Cardiac fibroblast (primary cell): ENCODE measurements around the gene SSC4D.
A peak's percentile ranks its signal among the peaks of the same experiment; 100 is the strongest.
"Not testable (repeated sequence)": the region's sequence is repeated elsewhere in the genome, so short reads cannot be mapped to it uniquely, and the experiment has no call there.

Source experiments
- DNase-seq, 2 donors: peaks; one replicate each; pipeline versions ENCODE4 v3.0.0 to v3.0.0-alpha.2; 2010; ENCODE audit warnings: low read depth in 2 of 2
- H3K4me3 ChIP-seq, 2 donors: replicated peaks in 1 of 2; 1 replicate in 1 of 2; 2 replicates in 1 of 2; pipeline ENCODE4 v1.5.1; 2011; ENCODE audit warnings: low read depth in 2 of 2, low read length in 2 of 2, mild to moderate bottlenecking in 2 of 2, moderate library complexity in 1 of 2
- TF ChIP-seq, protein P1 (sequence below): IDR thresholded peaks from one replicate; pipeline ENCODE4 v1.5.1; 2011; ENCODE audit warnings: low read depth, mild to moderate bottlenecking, low read length, inconsistent platforms

Gene SSC4D

DNA sequence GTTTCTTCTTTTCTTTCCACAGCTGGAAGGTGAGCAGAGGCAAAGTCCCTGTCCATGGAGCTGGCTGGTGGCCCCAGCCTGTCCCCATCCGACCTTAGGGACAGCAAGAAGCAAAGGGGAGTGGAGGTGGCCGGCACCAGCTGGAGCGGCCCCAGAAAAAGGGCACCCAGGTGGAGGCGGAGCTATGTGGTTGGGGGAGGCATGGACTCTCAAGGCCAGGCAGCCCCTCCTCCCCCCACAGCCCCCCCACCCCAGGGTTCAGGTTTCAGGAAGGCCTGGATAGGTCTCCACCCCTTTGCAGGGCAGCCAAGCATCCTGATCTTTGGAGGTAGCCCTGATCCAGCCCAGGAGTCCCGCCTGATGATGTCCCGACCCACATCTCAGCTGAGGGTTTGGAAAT lies at the start of gene SSC4D:
SSC4D (minus strand) TSS at position 161 of the 400 bp plus-strand sequence. CDS start 5,258 bp downstream, outside the sequence.
- TF ChIP-seq, protein P1, sequence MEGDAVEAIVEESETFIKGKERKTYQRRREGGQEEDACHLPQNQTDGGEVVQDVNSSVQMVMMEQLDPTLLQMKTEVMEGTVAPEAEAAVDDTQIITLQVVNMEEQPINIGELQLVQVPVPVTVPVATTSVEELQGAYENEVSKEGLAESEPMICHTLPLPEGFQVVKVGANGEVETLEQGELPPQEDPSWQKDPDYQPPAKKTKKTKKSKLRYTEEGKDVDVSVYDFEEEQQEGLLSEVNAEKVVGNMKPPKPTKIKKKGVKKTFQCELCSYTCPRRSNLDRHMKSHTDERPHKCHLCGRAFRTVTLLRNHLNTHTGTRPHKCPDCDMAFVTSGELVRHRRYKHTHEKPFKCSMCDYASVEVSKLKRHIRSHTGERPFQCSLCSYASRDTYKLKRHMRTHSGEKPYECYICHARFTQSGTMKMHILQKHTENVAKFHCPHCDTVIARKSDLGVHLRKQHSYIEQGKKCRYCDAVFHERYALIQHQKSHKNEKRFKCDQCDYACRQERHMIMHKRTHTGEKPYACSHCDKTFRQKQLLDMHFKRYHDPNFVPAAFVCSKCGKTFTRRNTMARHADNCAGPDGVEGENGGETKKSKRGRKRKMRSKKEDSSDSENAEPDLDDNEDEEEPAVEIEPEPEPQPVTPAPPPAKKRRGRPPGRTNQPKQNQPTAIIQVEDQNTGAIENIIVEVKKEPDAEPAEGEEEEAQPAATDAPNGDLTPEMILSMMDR = no peak
- DNase-seq = no peak
- H3K4me3 ChIP-seq = no peak within 1 kb of the TSS

DNA sequence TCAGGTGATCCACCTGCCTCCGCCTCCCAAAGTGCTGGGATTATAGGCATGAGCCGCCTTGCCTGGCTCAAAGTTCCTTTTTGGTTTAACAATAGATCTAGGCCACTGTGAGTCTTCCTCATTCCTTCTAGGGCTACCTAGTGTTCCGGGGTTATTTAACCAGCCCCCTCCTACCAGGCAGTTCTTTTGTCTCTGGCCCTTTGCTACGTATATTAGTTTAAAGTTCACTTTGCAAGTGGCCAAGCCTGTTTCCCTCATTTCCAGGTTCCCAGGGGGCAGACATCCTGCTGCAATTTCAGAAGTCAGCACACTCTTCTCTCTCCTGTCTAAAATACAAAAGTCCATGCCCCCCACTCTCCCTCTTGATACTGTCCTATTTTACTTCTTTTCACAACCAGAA lies 49.0 kb upstream of the SSC4D start:
- not testable (repeated sequence) for H3K4me3 ChIP-seq, DNase-seq

DNA sequence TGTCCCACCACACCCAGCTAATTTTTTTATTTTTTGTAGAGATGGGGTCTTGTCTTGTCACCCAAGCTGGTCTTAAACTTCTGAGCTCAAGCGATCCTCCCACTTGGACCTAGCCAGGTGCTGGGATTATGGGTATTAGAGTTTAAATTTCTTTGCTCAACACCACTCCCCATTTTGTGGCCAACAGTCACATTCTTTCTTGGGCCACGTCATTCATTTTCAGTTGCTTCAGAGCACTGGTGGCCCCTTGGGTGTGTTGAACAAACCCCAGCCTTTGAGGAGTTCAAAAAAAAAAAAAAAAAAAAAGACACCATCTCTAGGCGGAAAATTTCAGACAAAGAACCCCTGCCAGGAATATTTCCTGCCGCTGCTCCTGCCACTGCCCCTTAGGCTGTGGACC lies 47.5 kb upstream of the SSC4D start:
- not testable (repeated sequence) for DNase-seq, H3K4me3 ChIP-seq

DNA sequence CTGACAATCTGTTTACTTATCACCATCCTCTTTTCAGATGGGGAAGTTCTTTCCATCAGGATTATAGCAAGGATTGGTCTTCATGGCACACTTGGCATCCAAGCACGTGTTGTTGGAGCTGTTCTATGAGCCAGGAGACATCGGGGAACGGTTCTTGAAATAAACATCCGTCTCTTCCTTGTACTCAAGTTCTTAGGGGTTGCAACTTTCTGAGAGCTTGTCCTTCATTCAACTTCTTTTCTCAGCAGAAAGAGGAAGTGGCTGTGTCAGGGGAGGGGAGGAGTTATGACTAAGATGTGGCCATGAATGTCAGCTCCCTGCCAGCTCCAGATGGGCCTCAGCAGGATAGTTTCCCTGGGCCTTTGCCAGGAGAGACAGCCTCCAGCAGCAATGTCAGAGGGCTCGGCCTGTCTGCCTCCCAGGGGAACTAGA lies 36.1 kb upstream of the SSC4D start:
- H3K4me3 ChIP-seq = peak overlapping the region in 1 of 2 donors; percentile 3
- peak; percentile 63 to 74 for DNase-seq

DNA sequence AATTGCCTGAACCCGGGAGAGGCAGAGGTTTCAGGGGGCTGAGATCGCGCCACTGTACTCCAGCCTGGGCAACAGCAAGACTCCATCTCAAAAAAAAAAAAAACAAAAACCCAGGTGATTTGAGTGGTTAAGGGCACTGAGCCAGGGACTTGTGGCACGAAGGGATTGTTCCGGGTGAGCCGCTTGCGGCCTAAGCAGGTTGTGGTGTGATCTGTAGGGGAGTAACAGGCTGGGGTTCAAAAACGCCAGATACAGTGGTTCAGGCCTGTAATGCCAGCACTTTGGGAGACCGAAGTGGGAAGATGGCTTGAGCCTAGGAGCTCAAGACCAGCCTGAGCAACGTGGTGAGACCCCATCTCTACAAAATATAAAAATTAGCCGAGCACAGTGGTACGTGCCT lies 34.3 kb upstream of the SSC4D start:
- H3K4me3 ChIP-seq, DNase-seq: not testable (repeated sequence)

DNA sequence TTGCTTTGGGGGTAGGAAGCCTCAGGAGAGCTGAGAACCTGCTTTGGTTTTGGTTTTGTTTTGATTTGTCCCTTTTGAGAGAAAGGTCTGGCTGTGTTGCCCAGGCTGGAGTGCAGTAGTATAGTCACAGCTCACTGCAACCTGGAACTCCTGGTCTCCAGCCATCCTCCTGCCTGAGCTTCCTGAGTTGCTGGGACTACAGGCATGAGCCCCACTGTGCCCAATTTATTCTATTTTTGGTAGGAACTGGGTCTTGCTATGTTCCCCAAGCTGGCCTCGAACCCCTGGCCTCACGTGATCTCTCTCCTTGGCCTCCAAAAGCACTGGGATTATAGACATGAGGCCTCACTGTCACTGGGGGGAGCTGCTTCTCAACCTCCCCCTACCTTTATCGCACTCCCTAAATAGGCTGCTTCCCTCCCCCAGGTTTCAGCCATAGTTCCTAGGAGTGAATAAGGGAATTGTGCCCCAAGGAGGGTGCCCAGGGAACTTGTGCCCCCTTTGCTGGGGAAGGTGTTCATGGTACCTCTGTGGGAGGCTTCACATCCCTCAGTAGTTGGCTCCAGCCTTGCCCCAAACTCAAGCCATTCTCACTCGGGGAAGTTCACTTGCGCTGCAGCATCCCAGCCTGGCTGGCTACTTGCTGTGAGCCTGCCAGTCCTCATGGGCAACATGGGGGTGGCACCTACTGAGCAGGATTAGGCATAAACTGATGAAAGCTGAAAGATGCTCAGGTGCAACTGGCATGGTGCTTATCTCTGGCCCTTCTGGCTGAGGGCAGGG lies 33.4 kb upstream of the SSC4D start:
- not testable (repeated sequence) for DNase-seq, H3K4me3 ChIP-seq

DNA sequence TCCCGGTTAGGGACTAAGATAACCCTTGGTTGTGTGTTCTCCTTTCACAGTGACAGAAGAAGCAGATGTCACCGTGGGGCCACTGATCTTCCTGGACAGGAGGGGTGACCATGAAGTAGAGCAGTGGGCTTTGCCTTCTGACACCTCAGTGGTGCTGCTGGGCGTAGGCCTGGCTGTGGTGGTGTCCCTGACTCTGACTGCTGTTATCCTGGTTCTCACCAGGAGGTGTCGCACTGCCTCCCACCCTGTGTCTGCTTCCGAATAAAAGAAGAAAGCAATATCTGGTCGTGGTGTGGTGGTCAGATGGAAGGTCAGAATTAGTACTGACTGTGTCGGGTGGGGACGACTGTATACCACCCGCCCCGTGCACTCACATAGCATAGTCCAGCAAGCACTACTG lies 32.3 kb upstream of the SSC4D start:
- H3K4me3 ChIP-seq, DNase-seq: not testable (repeated sequence)

DNA sequence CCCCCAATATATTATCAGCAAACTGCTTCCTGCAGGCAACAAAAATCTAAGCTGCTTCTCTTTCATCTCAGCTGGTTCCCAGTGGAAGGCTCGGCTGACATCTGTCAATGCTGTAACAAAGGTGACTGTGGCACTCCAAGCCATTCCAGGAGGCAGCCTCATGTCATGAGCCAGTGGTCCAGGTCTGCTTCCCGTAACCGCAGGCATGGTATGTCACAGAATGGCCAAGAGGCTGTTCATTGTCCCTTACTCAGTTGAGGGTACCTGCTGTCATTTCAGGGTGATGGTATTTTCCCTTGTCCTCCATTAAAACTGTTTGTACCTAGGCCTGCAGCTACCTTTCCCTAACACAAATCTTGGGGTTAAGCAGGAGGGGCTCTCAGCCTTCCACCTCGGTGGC lies 30.9 kb upstream of the SSC4D start:
- H3K4me3 ChIP-seq, DNase-seq: not testable (repeated sequence)

DNA sequence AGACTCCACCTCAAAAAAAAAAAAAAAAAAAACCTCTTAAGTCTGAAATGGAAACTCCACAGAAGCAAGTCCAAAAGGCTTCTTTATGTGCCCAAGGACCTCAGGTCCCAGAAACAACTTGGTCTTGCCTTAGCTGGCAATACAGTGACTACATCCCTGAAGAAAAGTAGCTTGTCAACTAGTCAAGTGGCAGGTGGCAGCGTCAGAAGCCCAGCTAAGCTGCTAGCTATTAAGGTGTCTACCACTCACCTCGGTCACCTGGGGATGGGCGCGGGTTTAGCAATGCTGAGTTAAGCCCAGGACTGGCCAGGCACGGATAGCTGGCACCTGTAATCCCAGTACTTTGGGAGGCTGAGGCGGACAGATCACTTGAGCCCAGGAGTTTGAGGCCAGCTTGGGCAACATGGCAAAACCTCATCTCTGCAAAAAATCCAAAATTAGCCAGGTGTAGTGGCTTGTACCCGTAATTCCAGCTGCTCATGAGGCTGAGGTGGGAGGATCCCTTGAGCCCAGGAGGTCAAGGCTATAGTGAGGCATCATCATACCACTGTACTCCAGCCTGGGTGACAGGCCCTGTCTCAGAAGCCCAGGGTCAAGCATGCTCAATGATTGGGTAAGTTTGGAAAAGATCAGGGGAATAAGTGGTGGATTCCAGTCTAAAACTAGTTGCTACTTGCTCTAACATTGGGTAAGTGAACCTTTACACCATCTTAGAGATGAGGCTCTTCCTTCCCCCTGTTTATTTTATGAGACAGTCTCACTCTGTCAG lies 29.8 kb upstream of the SSC4D start:
- not testable (repeated sequence) for H3K4me3 ChIP-seq, DNase-seq

DNA sequence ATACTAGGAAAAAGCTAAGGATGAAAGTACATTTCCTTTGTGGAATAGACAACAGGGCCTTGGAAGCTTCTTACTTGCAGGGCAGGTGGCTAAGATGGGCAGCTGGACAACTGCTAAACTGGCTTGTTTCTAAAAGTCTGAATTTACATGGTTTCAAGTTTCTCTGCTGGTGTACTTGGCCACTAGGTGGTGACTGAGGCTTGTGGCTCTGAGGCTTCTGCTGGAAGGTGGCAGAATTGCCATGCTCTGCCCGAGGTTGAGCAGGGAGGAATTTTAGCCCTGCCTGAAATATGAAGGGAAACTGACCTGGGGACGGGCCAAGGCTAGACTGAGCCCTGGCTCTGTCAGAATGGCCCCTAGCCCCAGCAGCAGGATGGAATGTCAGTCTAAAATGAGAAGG lies 28.4 kb upstream of the SSC4D start:
- peak; percentile 88 to 93 for DNase-seq

DNA sequence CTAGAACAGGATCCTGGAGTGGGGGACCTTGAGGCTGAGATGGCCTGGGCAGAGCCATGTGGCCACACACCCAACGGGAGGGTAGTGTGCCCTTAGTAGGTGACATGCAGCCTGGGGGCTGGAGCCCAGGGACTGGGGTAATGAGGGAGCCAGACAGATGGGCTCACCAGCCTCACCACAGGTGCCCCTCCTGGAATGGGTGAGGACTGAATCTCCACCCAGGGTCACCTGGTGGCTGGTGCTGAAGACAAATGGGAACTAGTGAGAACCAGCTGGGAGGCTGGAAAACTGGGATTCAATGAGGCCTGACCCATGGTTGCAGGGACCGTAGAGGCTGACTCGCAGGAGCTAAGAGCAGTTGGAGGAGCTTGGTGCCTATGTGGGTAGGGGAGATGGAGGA lies 21.3 kb upstream of the SSC4D start:
- TF ChIP-seq, protein P1 = no peak
- no peak overlapping the region for H3K4me3 ChIP-seq
- no peak for DNase-seq

More for the DNA sequence above, 28.4 kb upstream of the SSC4D start:
- not testable (repeated sequence) for H3K4me3 ChIP-seq
- TF ChIP-seq, protein P1 = peak; percentile 57
